Spleen (tissue), 11 donors: Measurements from ENCODE around the gene ZEB1. TPM values are rescaled to one million over a fixed set of nuclear protein-coding genes. Genes with fewer than 3 reads are reported as not detected.

Experiments
- DNase-seq: peaks from one replicate; pipeline ENCODE4 v3.0.0-alpha.2; 2020
- H3K27ac ChIP-seq, 8 donors: fragments of 200-600 bp; sonication (generic) in 7 of 8; 1 replicate in 4 of 8; 2 replicates in 4 of 8; pipeline versions ENCODE4 v1.5.0 to v1.8.0; 2016 to 2021; ENCODE audit warnings: inconsistent platforms in 4 of 8, mild to moderate bottlenecking in 4 of 8, moderate library complexity in 1 of 8
- H3K27me3 ChIP-seq, 7 donors: fragments of 200-600 bp; sonication (generic) in 6 of 7; replicated peaks in 1 of 7; 1 replicate in 4 of 7; 2 replicates in 3 of 7; pipeline versions ENCODE4 v1.5.0 to v1.8.0; 2016 to 2021; ENCODE audit warnings: inconsistent platforms in 3 of 7, mild to moderate bottlenecking in 1 of 7
- H3K36me3 ChIP-seq, 6 donors: fragments of 200-600 bp; sonication (generic) in 5 of 6; 1 replicate in 4 of 6; 2 replicates in 2 of 6; pipeline versions ENCODE4 v1.5.0 to v1.8.0; 2016 to 2021; ENCODE audit warnings: inconsistent platforms in 2 of 6
- H3K4me1 ChIP-seq, 6 donors: fragments of 200-600 bp; sonication (generic) in 5 of 6; 1 replicate in 3 of 6; 2 replicates in 3 of 6; pipeline versions ENCODE4 v1.5.0 to v1.8.0; 2016 to 2021; ENCODE audit warnings: inconsistent platforms in 3 of 6
- H3K4me3 ChIP-seq, 8 donors: fragments of 200-600 bp; sonication (generic) in 7 of 8; 1 replicate in 4 of 8; 2 replicates in 4 of 8; pipeline versions ENCODE4 v1.5.0 to v1.8.0; 2016 to 2021; ENCODE audit warnings: inconsistent platforms in 4 of 8, mild to moderate bottlenecking in 4 of 8, moderate library complexity in 2 of 8
- H3K9me3 ChIP-seq, 8 donors: fragments of 200-600 bp; sonication (generic) in 7 of 8; 1 replicate in 4 of 8; 2 replicates in 4 of 8; pipeline versions ENCODE4 v1.5.0 to v1.8.0; 2016 to 2021; ENCODE audit warnings: inconsistent platforms in 4 of 8
- CTCF ChIP-seq, 11 experiments: fragments of 200-600 bp in 7 of 11; fragments of 450-650 bp in 4 of 11; sonication (generic) in 4 of 11; IDR thresholded peaks in 8 of 11; conservative IDR thresholded peaks in 3 of 11; 1 replicate in 7 of 11; 2 replicates in 4 of 11; pipeline versions ENCODE4 v1.4.0 to v1.8.0; 2016 to 2021; ENCODE audit warnings: antibody characterized with exemption in 11 of 11, inconsistent platforms in 4 of 11, mild to moderate bottlenecking in 1 of 11
- POLR2A ChIP-seq, 3 donors: fragments of 450-650 bp; IDR thresholded peaks; one replicate each; pipeline ENCODE4 v1.5.1; 2017; ENCODE audit warnings: antibody characterized with exemption in 3 of 3, mild to moderate bottlenecking in 1 of 3
- POLR2AphosphoS5 ChIP-seq, 3 donors: sonication (generic); formaldehyde crosslinking; IDR thresholded peaks; one replicate each; pipeline ENCODE4 v1.5.1; 2017; ENCODE audit warnings: antibody characterized with exemption in 3 of 3
- WGBS, 5 donors: extraction: QIAGEN DNeasy Blood & Tissue Kit in 3 of 5; methylation state at CpG; one replicate each; pipeline versions ENCODE4 v1.1.5 to v1.1.7; 2013 to 2018; 5-methylcytosine and 5-hydroxymethylcytosine counted together
- intact Hi-C: fragments of 100-400 bp; cut with DNase I; formaldehyde crosslinking; loops from one replicate; pipeline ENCODE4 v1.15.0; 2023; ENCODE audit warnings: low total_unique reads
- polyA plus RNA-seq, 3 donors: library from polyadenylated mRNA; stranded (reverse); fragments of 200-250 nt; gene quantifications; one replicate each; pipeline ENCODE4 v1.2.1, GENCODE V29; 2013
- total RNA-seq, 7 donors: library from RNA; depleted of rRNA in 3 of 7; stranded (reverse); fragments of >200 nt in 3 of 7; fragmentation: NEBNext Ultra II Directional in 4 of 7; extraction: Animal tissue kit (Norgen Biotek cat#: 25700) in 4 of 7; gene quantifications; one replicate each; pipeline versions ENCODE4 v1.1.0 to v1.2.1, GENCODE V29; 2016 to 2021
- donor health status: healthy with polysubstance abuse.
- donor health status: DM: no; HTN: no; CAD: no; lungs with moderate emphysema.
- donor health status: DM: no; HTN: no; CAD: no.
- donor health status: Bipolar disorder and iron deficiency.
- donor health status: healthy.
- donor health status: DM: no; HTN: no; CAD: no.
- donor health status: DM: yes; HTN: yes; CAD: no.

Gene ZEB1
- total and polyA plus RNA-seq, 10 donors: 6.6 to 51.8 (median 44.6) TPM

- WGBS, 5 donors: 93 to 100% (median 97%) methylated on average over 3 of the region's 3 CpGs
- intact Hi-C loops: loop anchor here (10.0 kb wide), 2 partner anchors 451 to 529 kb away; no protein-coding TSS in a partner anchor
- DNase-seq: no peak
- H3K27ac ChIP-seq: no peak overlapping the region
- H3K27me3 ChIP-seq: no peaks in the 10 kb centered on the region
- peaks cover 0 to 12% (median 7%) of the 10 kb centered on the region in 6 donors for H3K4me1 ChIP-seq
- TF ChIP-seq POLR2AphosphoS5 (IDR thresholded peaks at IDR 0.05): no peak
- TF ChIP-seq POLR2A (IDR thresholded peaks at IDR 0.05): no peak
- no peak for TF ChIP-seq CTCF (IDR thresholded peaks at IDR 0.05 in 8 of 11, conservative IDR thresholded peaks at IDR 0.05 in 3 of 11)
- no peaks in the 10 kb centered on the region for H3K9me3 ChIP-seq
- H3K4me3 ChIP-seq: no peak overlapping the region
- no peaks in the 10 kb centered on the region for H3K36me3 ChIP-seq
Observed at GRCh38 chr10:31313396-31313795, 5.6 kb upstream of the ZEB1 start.

DNA sequence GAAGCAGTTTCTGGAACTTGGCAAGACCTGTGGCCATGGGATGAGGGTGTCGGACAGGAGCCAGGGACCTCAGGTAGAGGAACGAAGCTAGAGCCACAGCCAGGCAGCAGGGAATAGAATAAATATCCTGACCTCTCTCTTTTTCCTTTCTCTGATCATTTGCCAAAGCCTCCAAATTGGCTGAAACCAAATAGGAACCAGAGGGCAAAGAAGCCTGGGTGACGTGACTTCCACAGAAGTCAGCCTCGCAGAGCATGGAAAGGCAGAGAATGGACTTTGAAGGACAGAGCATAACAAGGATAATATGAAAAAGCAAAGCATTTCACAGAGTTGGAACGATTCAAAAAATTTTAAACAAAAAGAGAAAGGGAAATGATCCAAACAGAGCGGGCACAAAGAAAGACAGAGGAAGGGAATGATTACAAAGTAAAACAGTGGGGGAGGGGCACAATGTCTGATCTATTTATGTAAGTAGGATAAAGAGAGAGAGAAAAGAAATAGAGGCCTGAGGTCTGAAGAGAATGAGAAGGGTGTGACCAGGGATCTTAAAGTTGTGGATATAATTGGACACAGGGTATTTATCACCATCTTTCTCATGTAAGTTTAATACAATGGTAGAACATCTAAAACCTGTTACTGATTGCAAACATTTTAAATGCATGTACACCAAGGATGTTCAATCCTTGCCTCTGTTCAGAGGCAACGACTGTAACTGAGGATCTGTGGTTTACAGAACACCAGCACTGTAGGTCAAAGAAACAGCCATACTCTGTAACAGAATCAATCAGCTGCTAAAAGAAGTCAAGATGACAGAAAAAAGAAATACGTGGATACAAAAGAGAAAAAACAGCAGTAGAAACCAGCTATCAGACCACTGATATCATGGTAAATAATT lies 4.5 kb upstream of the ZEB1 start:
- 80 to 86% (median 84%) methylated on average over 8 of the region's 8 CpGs for WGBS, 5 donors
- TF ChIP-seq CTCF (IDR thresholded peaks at IDR 0.05 in 8 of 11, conservative IDR thresholded peaks at IDR 0.05 in 3 of 11) (no peak), POLR2AphosphoS5 (IDR thresholded peaks at IDR 0.05) (no peak), POLR2A (IDR thresholded peaks at IDR 0.05) (no peak)
- intact Hi-C loops: loop anchor here (10.0 kb wide), 2 partner anchors 450 to 530 kb away; no protein-coding TSS in a partner anchor
- H3K27me3 ChIP-seq: no peaks in the 10 kb centered on the region
- no peaks in the 10 kb centered on the region for H3K9me3 ChIP-seq
- peaks cover 0 to 13% (median 7%) of the 10 kb centered on the region in 6 donors for H3K4me1 ChIP-seq
- no peaks in the 10 kb centered on the region for H3K36me3 ChIP-seq
- no peak overlapping the region for H3K27ac ChIP-seq
- H3K4me3 ChIP-seq: no peak overlapping the region
- no peak for DNase-seq

DNA sequence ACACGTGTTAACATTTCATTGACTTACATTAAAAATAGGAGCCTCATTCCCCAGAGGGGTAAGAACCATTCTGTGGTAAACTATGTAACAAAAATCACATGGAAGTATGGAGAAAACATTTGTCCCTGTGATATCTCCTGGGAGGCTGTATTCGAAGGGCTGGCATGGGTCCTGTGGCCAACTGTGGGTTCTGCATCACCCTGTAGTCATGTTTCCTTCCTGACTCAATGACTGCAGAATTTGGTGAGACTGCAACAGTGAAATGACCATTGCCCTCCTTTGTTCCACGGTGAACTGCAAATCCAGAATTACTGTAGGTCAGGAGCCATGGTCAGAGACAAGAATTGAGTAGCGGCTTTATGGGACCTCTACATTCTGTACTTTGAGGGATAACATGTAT lies 3.6 kb upstream of the ZEB1 start:
- no peaks in the 10 kb centered on the region for H3K36me3 ChIP-seq
- peaks cover 0 to 19% (median 8%) of the 10 kb centered on the region in 6 donors for H3K4me1 ChIP-seq
- peaks cover 0 to 7% (median 0%) of the 10 kb centered on the region in 7 donors for H3K27me3 ChIP-seq
- H3K9me3 ChIP-seq: no peaks in the 10 kb centered on the region
- H3K27ac ChIP-seq: no peak overlapping the region
- 74 to 84% (median 80%) methylated on average over 4 of the region's 4 CpGs for WGBS, 5 donors
- H3K4me3 ChIP-seq: no peak overlapping the region
- TF ChIP-seq POLR2A (IDR thresholded peaks at IDR 0.05): no peak
- TF ChIP-seq CTCF (IDR thresholded peaks at IDR 0.05 in 8 of 11, conservative IDR thresholded peaks at IDR 0.05 in 3 of 11): no peak
- no peak for TF ChIP-seq POLR2AphosphoS5 (IDR thresholded peaks at IDR 0.05)
- DNase-seq: no peak
- intact Hi-C loops: loop anchor here (10.0 kb wide), 2 partner anchors 449 to 531 kb away; no protein-coding TSS in a partner anchor

GRCh38 chr10:31317171-31317570 lies 1.8 kb upstream of the ZEB1 start:
- no peaks in the 10 kb centered on the region for H3K9me3 ChIP-seq
- WGBS, 5 donors: 83 to 93% (median 90%) methylated on average over 5 of the region's 5 CpGs
- peaks cover 0 to 22% (median 0%) of the 10 kb centered on the region in 7 donors for H3K27me3 ChIP-seq
- TF ChIP-seq POLR2AphosphoS5 (IDR thresholded peaks at IDR 0.05): no peak
- TF ChIP-seq CTCF (IDR thresholded peaks at IDR 0.05 in 8 of 11, conservative IDR thresholded peaks at IDR 0.05 in 3 of 11): no peak
- no peak for TF ChIP-seq POLR2A (IDR thresholded peaks at IDR 0.05)
- peaks cover 7 to 36% (median 24%) of the 10 kb centered on the region in 6 donors for H3K4me1 ChIP-seq
- intact Hi-C loops: loop anchor here (10.0 kb wide), 2 partner anchors 448 to 532 kb away; no protein-coding TSS in a partner anchor
- peak overlapping the region in 1 of 8 donors; percentile 95 for H3K27ac ChIP-seq
- DNase-seq: no peak
- no peaks in the 10 kb centered on the region for H3K36me3 ChIP-seq
- no peak overlapping the region for H3K4me3 ChIP-seq
